Measurements from ENCODE around the gene SLC12A7. TPM values are rescaled to one million over a fixed set of nuclear protein-coding genes. Genes with fewer than 3 reads are reported as not detected.

SLC12A7 gene
- total and polyA plus RNA-seq, 2 of the 13 experiments (the other 11 are each of a cell fraction or from before 2014, with no cell fraction given) = 14.0 to 18.5 TPM

- TF ChIP-seq KAT8 (CRISPR knock-in tag; IDR thresholded peaks at IDR 0.05) (no peak), MED1 (CRISPR knock-in tag; IDR thresholded peaks at IDR 0.05) (peak; percentile 83), MEIS1 (CRISPR knock-in tag; IDR thresholded peaks at IDR 0.05; ENCODE audit: borderline replicate concordance) (no peak), ZKSCAN5 (CRISPR knock-in tag; IDR thresholded peaks at IDR 0.05) (no peak), ZNF276 (CRISPR knock-in tag; IDR thresholded peaks at IDR 0.05; ENCODE audit: low read depth) (no peak), ZNF33A (CRISPR knock-in tag; IDR thresholded peaks at IDR 0.05; ENCODE audit: borderline replicate concordance) (no peak), HINFP (CRISPR knock-in tag; IDR thresholded peaks at IDR 0.05; ENCODE audit: low read depth) (0 out of 2 replicates have a peak, but pooled peaks have one; percentile 47), SKI (IDR thresholded peaks at IDR 0.05; ENCODE audit: partially characterized antibody) (peak; percentile 85), ZNF143 (CRISPR knock-in tag; IDR thresholded peaks at IDR 0.05) (no peak), PITX1 (CRISPR knock-in tag; IDR thresholded peaks at IDR 0.05) (peak; percentile 46; the same call in 1 of the 2 replicates), ZNF550 (CRISPR knock-in tag; IDR thresholded peaks at IDR 0.05; ENCODE audit: borderline replicate concordance) (no peak), ZNF674 (CRISPR knock-in tag; IDR thresholded peaks at IDR 0.05; ENCODE audit: low read depth) (no peak), TARDBP (CRISPR knock-in tag; IDR thresholded peaks at IDR 0.05) (peak; percentile 69; the same call in 1 of the 2 replicates), HMGXB4 (CRISPR knock-in tag; IDR thresholded peaks at IDR 0.05; ENCODE audit: borderline replicate concordance in 1 of 2, low read depth in 1 of 2) (0 out of 4 replicates have a peak, but pooled peaks of 1 of the 2 experiments have one; percentile 19), RARA (CRISPR knock-in tag; IDR thresholded peaks at IDR 0.05) (peak; percentile 78)
- TF ChIP-seq, protein P1, sequence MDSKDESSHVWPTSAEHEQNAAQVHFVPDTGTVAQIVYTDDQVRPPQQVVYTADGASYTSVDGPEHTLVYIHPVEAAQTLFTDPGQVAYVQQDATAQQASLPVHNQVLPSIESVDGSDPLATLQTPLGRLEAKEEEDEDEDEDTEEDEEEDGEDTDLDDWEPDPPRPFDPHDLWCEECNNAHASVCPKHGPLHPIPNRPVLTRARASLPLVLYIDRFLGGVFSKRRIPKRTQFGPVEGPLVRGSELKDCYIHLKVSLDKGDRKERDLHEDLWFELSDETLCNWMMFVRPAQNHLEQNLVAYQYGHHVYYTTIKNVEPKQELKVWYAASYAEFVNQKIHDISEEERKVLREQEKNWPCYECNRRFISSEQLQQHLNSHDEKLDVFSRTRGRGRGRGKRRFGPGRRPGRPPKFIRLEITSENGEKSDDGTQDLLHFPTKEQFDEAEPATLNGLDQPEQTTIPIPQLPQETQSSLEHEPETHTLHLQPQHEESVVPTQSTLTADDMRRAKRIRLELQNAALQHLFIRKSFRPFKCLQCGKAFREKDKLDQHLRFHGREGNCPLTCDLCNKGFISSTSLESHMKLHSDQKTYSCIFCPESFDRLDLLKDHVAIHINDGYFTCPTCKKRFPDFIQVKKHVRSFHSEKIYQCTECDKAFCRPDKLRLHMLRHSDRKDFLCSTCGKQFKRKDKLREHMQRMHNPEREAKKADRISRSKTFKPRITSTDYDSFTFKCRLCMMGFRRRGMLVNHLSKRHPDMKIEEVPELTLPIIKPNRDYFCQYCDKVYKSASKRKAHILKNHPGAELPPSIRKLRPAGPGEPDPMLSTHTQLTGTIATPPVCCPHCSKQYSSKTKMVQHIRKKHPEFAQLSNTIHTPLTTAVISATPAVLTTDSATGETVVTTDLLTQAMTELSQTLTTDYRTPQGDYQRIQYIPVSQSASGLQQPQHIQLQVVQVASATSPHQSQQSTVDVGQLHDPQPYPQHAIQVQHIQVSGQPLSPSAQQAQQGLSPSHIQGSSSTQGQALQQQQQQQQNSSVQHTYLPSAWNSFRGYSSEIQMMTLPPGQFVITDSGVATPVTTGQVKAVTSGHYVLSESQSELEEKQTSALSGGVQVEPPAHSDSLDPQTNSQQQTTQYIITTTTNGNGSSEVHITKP (CRISPR knock-in tag; IDR thresholded peaks at IDR 0.05; ENCODE audit: low read depth) = no peak
- TF ChIP-seq, protein P2, sequence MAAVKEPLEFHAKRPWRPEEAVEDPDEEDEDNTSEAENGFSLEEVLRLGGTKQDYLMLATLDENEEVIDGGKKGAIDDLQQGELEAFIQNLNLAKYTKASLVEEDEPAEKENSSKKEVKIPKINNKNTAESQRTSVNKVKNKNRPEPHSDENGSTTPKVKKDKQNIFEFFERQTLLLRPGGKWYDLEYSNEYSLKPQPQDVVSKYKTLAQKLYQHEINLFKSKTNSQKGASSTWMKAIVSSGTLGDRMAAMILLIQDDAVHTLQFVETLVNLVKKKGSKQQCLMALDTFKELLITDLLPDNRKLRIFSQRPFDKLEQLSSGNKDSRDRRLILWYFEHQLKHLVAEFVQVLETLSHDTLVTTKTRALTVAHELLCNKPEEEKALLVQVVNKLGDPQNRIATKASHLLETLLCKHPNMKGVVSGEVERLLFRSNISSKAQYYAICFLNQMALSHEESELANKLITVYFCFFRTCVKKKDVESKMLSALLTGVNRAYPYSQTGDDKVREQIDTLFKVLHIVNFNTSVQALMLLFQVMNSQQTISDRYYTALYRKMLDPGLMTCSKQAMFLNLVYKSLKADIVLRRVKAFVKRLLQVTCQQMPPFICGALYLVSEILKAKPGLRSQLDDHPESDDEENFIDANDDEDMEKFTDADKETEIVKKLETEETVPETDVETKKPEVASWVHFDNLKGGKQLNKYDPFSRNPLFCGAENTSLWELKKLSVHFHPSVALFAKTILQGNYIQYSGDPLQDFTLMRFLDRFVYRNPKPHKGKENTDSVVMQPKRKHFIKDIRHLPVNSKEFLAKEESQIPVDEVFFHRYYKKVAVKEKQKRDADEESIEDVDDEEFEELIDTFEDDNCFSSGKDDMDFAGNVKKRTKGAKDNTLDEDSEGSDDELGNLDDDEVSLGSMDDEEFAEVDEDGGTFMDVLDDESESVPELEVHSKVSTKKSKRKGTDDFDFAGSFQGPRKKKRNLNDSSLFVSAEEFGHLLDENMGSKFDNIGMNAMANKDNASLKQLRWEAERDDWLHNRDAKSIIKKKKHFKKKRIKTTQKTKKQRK (IDR thresholded peaks at IDR 0.05; ENCODE audit: low read length) = no peak
Measured at GRCh38 chr5:1119312-1119831, 7.5 kb upstream of the SLC12A7 start (continued).
